GM12878 (cell line): ENCODE measurements around the gene KIRREL3. TPM values are rescaled to one million over a fixed set of nuclear protein-coding genes. Genes with fewer than 3 reads are reported as not detected.

Experiments
- ATAC-seq: fragments of 200-7000 bp; cut with Tn5 transposase; 3 replicates; pipeline ENCODE4 v1.9.1; 2020; ENCODE audit warnings: mild to moderate bottlenecking, moderate library complexity
- BruUV-seq: library from RNA; stranded (reverse); fragments of 400-500 nt; replicated peaks from 2 replicates; lab custom pipeline; 2021; lab: Mats Ljungman, UMichigan
- CTCF ChIA-PET: fragments of 300-600 bp; sonication (Branson Sonifier 250); formaldehyde crosslinking; extraction: SDS; loops from one replicate; lab custom pipeline; 2021; ENCODE audit warnings: inconsistent platforms; lab: Yijun Ruan, JAX
- POLR2A ChIA-PET: fragments of 350-600 bp; formaldehyde crosslinking; extraction: SDS; loops from one replicate; lab custom pipeline; 2021; ENCODE audit warnings: inconsistent platforms; lab: Charles Lee
- RAD21 ChIA-PET: fragments of 300-600 bp; sonication (Branson Sonifier 250); formaldehyde crosslinking; loops from one replicate; lab custom pipeline; 2023; ENCODE audit warnings: antibody characterized with exemption; ENCODE audit not compliant: unreplicated experiment; lab: Charles Lee
- SMC1A ChIA-PET: fragments of 300-600 bp; sonication (Branson Sonifier 250); formaldehyde crosslinking; loops from one replicate; lab custom pipeline; 2023; ENCODE audit not compliant: unreplicated experiment, uncharacterized antibody; lab: Charles Lee
- DNase-seq: peaks from one replicate; pipeline ENCODE4 v3.0.0-alpha.2; 2011; ENCODE audit warnings: low read depth, low spot score
- FAIRE-seq: peaks from 3 replicates; lab custom pipeline; 2011; peaks lifted over from hg19 to GRCh38; lab: Jason Lieb, UNC
- H2AFZ ChIP-seq: 2 replicates; pipeline ENCODE4 v1.6.0; 2011; ENCODE audit warnings: low read depth, low read length, control low read depth; ENCODE audit not compliant: control insufficient read depth
- H3K27ac ChIP-seq: 2 replicates; pipeline ENCODE4 v1.5.1; 2011; ENCODE audit warnings: control low read depth; ENCODE audit not compliant: control insufficient read depth, insufficient read depth
- H3K27me3 ChIP-seq, 2 experiments: replicated peaks in 1 of 2; 2 replicates each; pipeline versions ENCODE4 v1.6.0 to v1.6.1; 2011; ENCODE audit warnings: low read length in 1 of 2; ENCODE audit not compliant: control insufficient read depth in 2 of 2, insufficient read depth in 2 of 2
- H3K36me3 ChIP-seq, 2 experiments: 2 replicates each; pipeline ENCODE4 v1.5.1; 2011; ENCODE audit warnings: low read length in 1 of 2; ENCODE audit not compliant: control insufficient read depth in 2 of 2, insufficient read depth in 2 of 2
- H3K4me1 ChIP-seq: 2 replicates; pipeline ENCODE4 v1.6.1; 2011; ENCODE audit warnings: mild to moderate bottlenecking, low read length, moderate library complexity, mixed read lengths; ENCODE audit not compliant: control insufficient read depth, insufficient read depth
- H3K4me2 ChIP-seq: 2 replicates; pipeline ENCODE4 v1.6.0; 2011; ENCODE audit warnings: control low read depth; ENCODE audit not compliant: control insufficient read depth, insufficient read depth
- H3K4me3 ChIP-seq: fragments of 200-600 bp; sonication (generic); 2 replicates; pipeline ENCODE4 v1.5.1; 2016
- H3K79me2 ChIP-seq: 2 replicates; pipeline ENCODE4 v1.6.0; 2011; ENCODE audit warnings: low read length; ENCODE audit not compliant: control insufficient read depth, insufficient read depth
- H3K9ac ChIP-seq: 2 replicates; pipeline ENCODE4 v1.8.0; 2011; ENCODE audit warnings: low read length, control low read depth, mixed read lengths; ENCODE audit not compliant: control insufficient read depth, insufficient read depth
- H3K9me3 ChIP-seq: replicated peaks from 3 replicates; pipeline ENCODE4 v1.5.1; 2011; ENCODE audit warnings: mild to moderate bottlenecking, low read length; ENCODE audit not compliant: control insufficient read depth, insufficient read depth
- H4K20me1 ChIP-seq: 2 replicates; pipeline ENCODE4 v1.6.0; 2011; ENCODE audit not compliant: control insufficient read depth, insufficient read depth
- ATF3 ChIP-seq: IDR thresholded peaks from 2 replicates; pipeline ENCODE4 v1.6.1; 2011; ENCODE audit warnings: low read depth, mild to moderate bottlenecking, low read length, moderate library complexity, borderline replicate concordance; ENCODE audit errors: extremely low read depth
- E4F1 ChIP-seq: fragments of 450-650 bp; IDR thresholded peaks from 2 replicates; pipeline ENCODE4 v1.6.1; 2018; ENCODE audit warnings: borderline replicate concordance, mild to moderate bottlenecking; ENCODE audit not compliant: partially characterized antibody
- HCFC1 ChIP-seq: fragments of 150-350 bp; IDR thresholded peaks from 2 replicates; pipeline ENCODE4 v1.6.1; 2014; ENCODE audit warnings: low read length
- IRF4 ChIP-seq: IDR thresholded peaks from 2 replicates; pipeline ENCODE4 v1.6.1; 2011; ENCODE audit warnings: low read depth, low read length
- IRF5 ChIP-seq: fragments of 450-650 bp; IDR thresholded peaks from 2 replicates; pipeline ENCODE4 v1.6.1; 2017; ENCODE audit warnings: borderline replicate concordance
- MLLT1 ChIP-seq: fragments of 450-650 bp; IDR thresholded peaks from 2 replicates; pipeline ENCODE4 v1.6.1; 2016; ENCODE audit warnings: mild to moderate bottlenecking
- MTA2 ChIP-seq: fragments of 450-650 bp; IDR thresholded peaks from 2 replicates; pipeline ENCODE4 v1.6.1; 2016; ENCODE audit warnings: low read depth, mild to moderate bottlenecking, moderate library complexity
- MYB ChIP-seq: fragments of 150-350 bp; IDR thresholded peaks from 2 replicates; pipeline ENCODE4 v1.6.1; 2014; ENCODE audit warnings: mild to moderate bottlenecking, low read depth, low read length, borderline replicate concordance
- NFYB ChIP-seq: IDR thresholded peaks from 2 replicates; pipeline ENCODE4 v1.6.1; 2011; ENCODE audit warnings: low read depth, mild to moderate bottlenecking, low read length, improper control_type of control experiment, moderate library complexity; ENCODE audit not compliant: insufficient read depth
- NR2C1 ChIP-seq: fragments of 450-650 bp; IDR thresholded peaks from 2 replicates; pipeline ENCODE4 v1.6.1; 2017; ENCODE audit warnings: antibody characterized with exemption, mild to moderate bottlenecking, moderate library complexity
- SREBF1 ChIP-seq: IDR thresholded peaks from 2 replicates; pipeline ENCODE4 v1.6.1; 2012; ENCODE audit warnings: mild to moderate bottlenecking, low read length
- TAF1 ChIP-seq: IDR thresholded peaks from 2 replicates; pipeline ENCODE4 v1.6.1; 2011; ENCODE audit warnings: mild to moderate bottlenecking, low read depth, low read length, borderline replicate concordance
- TCF7 ChIP-seq: IDR thresholded peaks from 2 replicates; pipeline ENCODE4 v1.6.1; 2014; ENCODE audit warnings: antibody characterized with exemption, borderline replicate concordance
- WGBS: methylation state at CpG from one replicate; pipeline ENCODE4 v1.1.6; 2016; ENCODE audit warnings: low lambda C conversion rate; ENCODE audit not compliant: insufficient replicate concordance, insufficient coverage; ENCODE audit errors: missing lambda C conversion rate; 5-methylcytosine and 5-hydroxymethylcytosine counted together
- in situ Hi-C: fragments of 300-500 bp; cut with MboI; formaldehyde crosslinking; loops from 9 replicates; pipeline ENCODE4 v1.14.3; 2018; ENCODE audit warnings: mixed read lengths
- intact Hi-C: fragments of 100-400 bp; cut with micrococcal nuclease; formaldehyde crosslinking; loops from one replicate; pipeline ENCODE4 v1.14.2; 2022; ENCODE audit not compliant: unreplicated experiment
- polyA plus RNA-seq, 11 experiments: library from polyadenylated mRNA; depleted of rRNA in 4 of 11; unstranded in 6 of 11; stranded (reverse) in 5 of 11; fragments of >200 nt; fragmentation: Nextera tagmentation in 4 of 11; fragmentation: Illumina TruSeq in 1 of 11; extraction: Ambion mirVana in 4 of 11; extraction: Trizol in 1 of 11; gene quantifications; 1 replicate in 1 of 11; 2 replicates in 10 of 11; pipeline versions ENCODE4 v1.2.1 to v1.2.3, GENCODE V29; 2011 to 2016; ENCODE audit warnings: inconsistent platforms in 2 of 11, missing spikeins in 2 of 11, low read depth in 1 of 11
- total RNA-seq, 4 experiments: library from RNA; depleted of rRNA in 3 of 4; stranded (reverse); fragments of >200 nt in 3 of 4; fragmentation: Illumina TruSeq in 1 of 4; extraction: Trizol in 1 of 4; gene quantifications; 2 replicates each; pipeline versions ENCODE4 v1.2.1 to v1.2.3, GENCODE V29; 2013 to 2021

KIRREL3 gene
- total and polyA plus RNA-seq, 10 of the 15 experiments (the other 5 are each of a cell fraction or from before 2014, with no cell fraction given) = under 0.01 TPM; not detected in 9

DNA sequence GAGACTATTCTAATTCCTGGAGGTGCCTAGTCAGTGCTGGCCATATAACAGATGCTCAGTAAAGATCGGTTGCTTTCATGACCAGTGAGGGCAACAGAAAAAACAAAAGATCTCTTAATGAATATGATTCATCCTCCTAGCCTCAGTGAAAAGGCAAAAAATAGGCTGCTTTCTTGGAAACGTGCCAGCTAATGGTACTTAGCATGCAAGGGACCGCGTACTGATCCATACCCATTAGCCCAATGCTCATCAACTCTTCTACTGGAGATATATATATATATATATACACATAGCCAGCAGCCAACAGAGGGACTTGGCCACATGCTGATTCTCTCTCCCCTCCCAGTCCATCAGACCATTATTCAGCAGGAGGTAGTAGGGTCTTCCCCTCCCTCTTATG, 320.4 kb downstream of the KIRREL3 start:
- ChIA-PET CTCF (no interaction called here), POLR2A (no interaction called here), RAD21 (no interaction called here), SMC1A (no interaction called here)
- H3K9me3 ChIP-seq = no peaks in the 10 kb centered on the region
- FAIRE-seq = no peak
- in situ Hi-C loops = no loop called here
- H3K9ac ChIP-seq = no peak overlapping the region
- intact Hi-C loops = no loop called here
- H3K27me3 ChIP-seq = peaks cover 0 to 3% of the 10 kb centered on the region in 2 experiments
- no peaks in the 10 kb centered on the region for H3K4me1 ChIP-seq
- no peaks in the 10 kb centered on the region for H3K79me2 ChIP-seq
- H3K4me3 ChIP-seq = no peak overlapping the region
- no TSS peak for BruUV-seq
- H2AFZ ChIP-seq = no peak overlapping the region
- H3K4me2 ChIP-seq = no peak overlapping the region
- H3K27ac ChIP-seq = no peak overlapping the region
- no peaks in the 10 kb centered on the region for H3K36me3 ChIP-seq
- 39% methylated on average over 4 of the region's 4 CpGs for WGBS
- no peaks in the 10 kb centered on the region for H4K20me1 ChIP-seq
- ATAC-seq = no peak
- TF ChIP-seq SREBF1 (no peak), NFYB (no peak), E4F1 (no peak), NR2C1 (no peak), MYB (no peak), TCF7 (no peak), IRF5 (no peak), TAF1 (no peak), ATF3 (no peak), MTA2 (no peak), HCFC1 (no peak), IRF4 (no peak), MLLT1 (no peak)
- DNase-seq = no peak
